Activated gamma-delta T cell (primary cell): ENCODE data around the gene RNF187.

Source experiments
- DNase-seq: peaks from one replicate; lab custom pipeline; 2025; lab: John Stamatoyannopoulos, UW
- total RNA-seq, 2 donors: gene quantifications; one replicate each; lab custom pipeline; 2026; lab: John Stamatoyannopoulos, UW

Gene RNF187
- 78.7 to 80.6 reads per million in 2 donors for total RNA-seq

- DNase-seq, result peak; percentile 63
Observed at GRCh38 chr1:228487336-228488124, at the start of gene RNF187. TSS of gene RNF187 (plus strand) at chr1:228487382.

GRCh38 chr1:228437424-228437962 lies 49.7 kb upstream of the RNF187 start:
- no peak for DNase-seq

GRCh38 chr1:228438266-228438665 lies 48.9 kb upstream of the RNF187 start:
- no peak for DNase-seq

GRCh38 chr1:228440761-228441500 lies 46.3 kb upstream of the RNF187 start:
- no peak for DNase-seq

GRCh38 chr1:228443395-228443794 lies 43.8 kb upstream of the RNF187 start:
- no peak for DNase-seq

- DNase-seq, result no peak
Observed at GRCh38 chr1:228445490-228445842, 41.7 kb upstream of the RNF187 start.

GRCh38 chr1:228445843-228446650 lies 41.1 kb upstream of the RNF187 start:
- DNase-seq, result no peak

- no peak for DNase-seq
Observed at GRCh38 chr1:228446852-228447251, 40.3 kb upstream of the RNF187 start.

- no peak for DNase-seq
Observed at GRCh38 chr1:228448372-228448771, 38.8 kb upstream of the RNF187 start.

GRCh38 chr1:228450200-228450599 lies 37.0 kb upstream of the RNF187 start:
- DNase-seq, result no peak

- DNase-seq, result no peak
Observed at GRCh38 chr1:228452194-228453021, 34.8 kb upstream of the RNF187 start.

GRCh38 chr1:228453022-228453560 lies 34.1 kb upstream of the RNF187 start:
- no peak for DNase-seq

GRCh38 chr1:228453614-228454013 lies 33.6 kb upstream of the RNF187 start:
- DNase-seq, result no peak

GRCh38 chr1:228454238-228454637 lies 32.9 kb upstream of the RNF187 start:
- no peak for DNase-seq

GRCh38 chr1:228455715-228456114 lies 31.5 kb upstream of the RNF187 start:
- DNase-seq, result no peak

- no peak for DNase-seq
Observed at GRCh38 chr1:228456252-228457016, 30.7 kb upstream of the RNF187 start.

GRCh38 chr1:228457017-228457395 lies 30.2 kb upstream of the RNF187 start:
- DNase-seq, result no peak

GRCh38 chr1:228457396-228458176 lies 29.6 kb upstream of the RNF187 start:
- DNase-seq, result peak; percentile 65
